GM19193 (cell line): ENCODE results near the gene PRG2.

Experiments
- POLR2A ChIP-seq: IDR thresholded peaks from 4 replicates; pipeline ENCODE4 v1.6.1; 2011; ENCODE audit not compliant: insufficient read depth, insufficient read length; ENCODE audit errors: extremely low read depth

PRG2 gene

DNA sequence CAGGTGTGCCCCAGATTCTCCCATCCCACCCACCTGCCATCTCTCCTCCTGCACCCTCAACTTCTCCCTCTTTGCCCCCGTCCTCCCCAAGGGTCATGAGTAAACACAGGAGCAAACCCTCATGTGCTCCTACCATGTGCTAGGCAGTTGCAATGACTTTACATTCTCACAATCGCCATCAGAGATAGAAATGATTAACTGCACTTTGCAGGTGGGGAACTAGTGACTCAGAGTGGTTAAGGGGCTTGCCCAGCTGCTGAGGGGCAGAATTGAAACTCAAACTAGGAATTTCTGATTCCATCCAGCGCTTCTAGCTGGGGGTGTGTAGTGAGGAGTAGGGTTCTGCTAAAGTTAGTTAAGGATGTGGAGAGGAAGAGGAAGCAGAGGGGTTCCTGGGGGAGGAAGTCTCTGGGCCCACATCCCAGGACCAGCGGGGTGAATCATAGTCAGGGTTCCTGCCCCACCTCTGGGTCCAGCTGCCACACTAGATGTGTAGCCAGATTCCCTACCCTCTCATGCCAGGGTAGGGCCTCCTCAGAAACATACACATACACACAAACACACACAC, 16.0 kb upstream of the PRG2 start:
- TF ChIP-seq POLR2A: peak; percentile 22

DNA sequence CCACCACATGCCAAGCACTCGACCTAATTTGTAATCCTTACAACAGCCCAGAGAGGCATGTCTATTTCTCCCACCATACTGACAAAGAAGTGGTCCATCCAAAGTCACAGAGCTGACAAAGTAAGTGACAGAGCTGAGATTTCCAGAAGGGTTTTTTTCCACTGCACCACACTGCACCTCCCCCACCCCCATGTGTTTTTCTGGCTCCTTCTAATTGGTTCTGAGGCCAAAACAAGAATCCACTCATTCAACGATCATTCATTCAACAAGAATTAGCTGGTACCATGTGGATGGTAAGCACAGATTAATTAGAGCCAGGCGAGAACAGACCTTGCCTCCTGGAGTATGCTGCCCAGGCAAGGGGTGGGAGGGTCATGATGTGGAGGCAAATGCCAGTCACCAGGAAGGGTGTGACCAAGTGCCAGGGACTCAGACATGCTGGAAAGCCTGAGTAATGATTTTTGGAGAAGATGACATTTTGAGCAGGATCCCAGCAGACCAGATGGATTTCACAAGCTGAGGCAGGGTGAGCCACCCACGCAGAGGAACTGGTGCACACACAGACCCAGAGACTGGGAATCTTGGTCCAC, 14.9 kb upstream of the PRG2 start:
- TF ChIP-seq POLR2A: no peak

DNA sequence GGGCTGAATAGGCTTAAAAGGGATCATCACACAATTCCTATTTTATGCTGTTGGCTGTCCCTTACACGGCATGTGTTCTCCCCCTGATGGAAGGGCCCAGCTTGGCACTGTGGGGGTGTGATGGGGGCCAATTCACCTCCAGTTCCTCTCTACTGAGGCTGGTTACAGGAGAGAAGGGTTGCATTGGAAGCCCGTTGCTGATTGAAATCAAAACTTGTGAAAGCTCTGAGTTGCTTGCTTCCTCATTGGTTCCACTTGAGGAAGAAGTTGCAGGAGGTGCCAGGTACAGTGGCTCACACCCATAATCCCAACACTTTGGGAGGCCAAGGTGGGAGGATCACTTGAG, 13.3 kb upstream of the PRG2 start:
- no peak for TF ChIP-seq POLR2A

DNA sequence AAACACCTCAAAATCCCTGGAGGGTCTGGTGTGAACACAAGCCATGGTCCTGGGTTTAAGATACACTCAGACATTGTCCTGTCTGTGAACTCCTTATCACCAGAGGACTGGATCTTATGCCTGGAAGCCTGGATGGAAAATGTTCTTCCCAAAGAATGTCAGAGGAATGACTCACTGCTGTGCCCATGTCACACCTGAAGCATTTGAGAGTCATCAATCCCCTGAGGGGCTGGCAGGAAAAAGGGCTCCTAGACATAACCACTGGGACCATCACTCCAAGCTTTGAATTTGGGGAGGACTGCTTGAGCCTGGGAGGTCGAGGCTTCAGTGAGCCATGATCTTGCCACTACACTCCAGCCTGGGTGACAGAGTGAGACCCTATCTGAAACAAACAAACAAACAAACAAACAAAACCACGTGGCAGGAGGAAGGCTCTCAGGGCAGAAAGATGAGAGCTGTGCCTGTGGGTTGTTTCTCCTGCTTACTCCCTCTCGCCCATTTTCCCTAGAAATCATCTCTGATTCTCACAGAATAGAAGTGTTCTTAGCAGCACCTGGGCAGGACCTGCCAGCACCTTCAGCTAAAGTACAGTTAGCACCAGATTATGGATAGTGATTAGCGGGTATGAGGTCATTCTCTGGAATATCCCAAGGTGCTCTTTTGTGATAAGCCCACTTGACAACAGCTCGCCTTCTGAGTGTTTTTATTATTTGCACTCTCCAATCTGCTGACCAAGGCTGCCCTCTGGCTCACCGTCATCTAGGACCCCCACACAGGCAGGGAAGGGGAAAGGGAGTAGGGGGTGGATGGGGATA, 11.9 kb upstream of the PRG2 start:
- no peak for TF ChIP-seq POLR2A

DNA sequence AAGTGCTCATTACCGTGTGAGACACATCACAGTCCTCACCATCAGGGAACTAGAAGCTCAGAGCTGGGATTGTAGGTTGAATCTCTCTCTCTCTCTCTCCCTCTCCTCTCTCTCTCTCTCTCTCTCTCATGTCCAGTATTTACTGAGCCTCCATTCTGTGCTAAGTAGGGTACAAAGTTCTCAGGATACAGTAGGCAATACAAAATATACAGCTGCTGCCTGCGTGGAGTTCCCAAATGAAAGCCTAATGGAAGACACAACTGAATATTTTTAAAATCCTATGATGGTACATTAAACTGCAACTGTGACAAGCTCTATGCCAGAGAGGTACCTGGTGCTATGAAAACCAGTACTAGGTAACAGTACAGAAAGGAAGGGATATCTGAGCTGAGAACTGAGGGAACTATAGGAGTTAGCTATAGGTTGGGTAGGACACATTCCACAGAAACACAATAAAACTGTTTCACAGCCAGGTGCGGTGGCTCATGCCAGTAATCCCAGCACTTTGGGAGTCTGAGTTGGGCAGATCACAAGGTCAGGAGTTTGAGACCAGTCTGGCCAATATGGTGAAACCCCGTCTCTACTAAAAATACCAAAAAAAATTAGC, 9.6 kb upstream of the PRG2 start:
- no peak for TF ChIP-seq POLR2A

DNA sequence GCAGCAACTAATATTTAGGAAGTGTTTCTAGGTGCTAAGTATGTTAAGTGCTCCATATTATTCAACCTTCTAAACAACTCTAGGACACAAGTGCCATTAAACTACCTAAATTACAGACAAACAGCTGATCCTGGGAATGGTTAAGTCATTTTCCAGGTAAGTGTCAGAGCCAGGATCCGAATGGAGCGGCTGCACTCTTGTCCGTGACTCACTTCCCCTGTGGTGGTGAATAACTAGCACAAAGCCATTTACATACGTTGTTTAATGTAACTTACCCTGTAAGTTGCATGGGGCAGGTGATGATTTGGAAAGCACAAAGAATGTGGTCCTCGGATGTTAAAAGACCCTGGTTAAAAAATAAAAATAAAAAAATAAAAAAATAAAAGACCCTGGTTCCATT, 8.8 kb upstream of the PRG2 start:
- no peak for TF ChIP-seq POLR2A

DNA sequence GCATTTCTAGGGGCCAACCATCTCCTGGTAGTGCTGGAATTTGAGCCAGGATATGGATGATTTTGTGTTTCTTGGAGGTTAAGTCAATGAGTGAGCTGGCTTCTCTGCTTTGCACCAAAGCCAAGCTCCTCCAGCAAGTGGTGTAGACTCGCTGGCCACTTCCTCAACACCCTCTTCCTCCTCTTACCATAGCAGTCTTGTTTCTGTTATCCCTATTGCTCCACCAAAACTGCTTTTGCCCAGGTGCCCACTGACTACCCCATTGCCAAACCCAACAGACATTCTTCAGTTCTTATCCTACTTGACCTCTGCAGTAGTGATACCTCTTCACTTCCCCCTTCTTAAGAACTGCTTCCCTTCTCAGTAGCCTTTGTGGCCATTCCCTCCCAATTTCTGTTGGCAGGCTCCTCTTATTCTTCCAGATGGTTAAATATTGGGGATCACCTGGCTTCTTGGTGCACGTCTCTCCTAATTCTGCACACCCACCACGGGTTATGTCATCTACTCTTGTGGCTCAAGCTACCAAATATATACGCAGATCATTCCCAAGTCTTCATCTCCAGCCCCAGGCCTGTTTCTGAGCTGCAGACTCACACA, 7.0 kb upstream of the PRG2 start:
- no peak for TF ChIP-seq POLR2A

DNA sequence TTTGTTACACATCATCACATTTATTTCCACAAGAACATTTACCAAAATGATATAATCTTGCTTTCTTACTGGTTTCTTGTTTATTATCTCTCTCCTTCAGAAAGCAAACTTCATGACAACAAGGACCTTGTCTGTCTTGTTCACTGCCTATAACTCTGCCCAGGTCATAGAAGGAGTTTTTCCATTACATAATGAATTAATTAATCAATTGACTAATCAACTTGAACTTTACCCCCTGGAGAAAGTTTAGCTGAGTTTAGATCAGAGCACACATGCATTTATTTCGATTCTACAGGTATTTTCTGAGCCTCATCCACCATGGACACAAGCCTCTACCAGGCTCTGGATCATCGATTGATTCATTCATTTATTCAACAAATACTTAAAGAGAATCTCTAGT, 6.3 kb upstream of the PRG2 start:
- no peak for TF ChIP-seq POLR2A

DNA sequence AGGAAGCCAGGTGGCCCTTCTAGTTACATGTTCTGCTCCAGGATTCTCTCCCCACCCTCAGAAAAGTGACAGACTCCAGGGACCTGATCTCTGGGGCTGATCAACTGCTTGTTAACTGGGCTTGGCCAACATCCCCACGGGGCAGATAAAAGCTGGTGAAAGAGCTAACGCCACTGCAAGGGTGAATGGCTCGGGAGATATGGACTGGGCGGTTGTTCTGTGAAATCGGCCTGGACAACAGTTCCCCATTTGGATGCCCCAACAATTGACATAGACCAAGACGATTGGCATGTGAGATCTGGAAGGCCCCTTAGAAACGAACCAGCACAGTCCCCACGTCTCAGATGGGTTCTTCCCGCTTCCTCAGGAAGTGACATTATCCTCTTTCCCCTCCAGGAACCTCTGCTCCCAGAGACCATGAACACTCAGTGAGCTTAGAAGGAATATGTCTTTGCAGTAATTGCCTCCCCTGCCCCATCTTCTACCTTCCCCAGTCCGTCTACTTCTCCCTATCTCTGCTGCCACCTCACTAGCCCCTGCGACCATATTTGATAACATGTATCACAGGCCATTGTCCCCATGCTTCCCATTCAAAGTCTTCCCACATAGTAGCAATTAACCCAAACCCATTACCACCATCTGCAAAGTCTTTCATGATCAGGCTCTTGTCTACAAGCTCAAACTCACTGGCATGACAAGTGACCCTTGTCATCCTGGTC, 5.6 kb upstream of the PRG2 start:
- TF ChIP-seq POLR2A: no peak

DNA sequence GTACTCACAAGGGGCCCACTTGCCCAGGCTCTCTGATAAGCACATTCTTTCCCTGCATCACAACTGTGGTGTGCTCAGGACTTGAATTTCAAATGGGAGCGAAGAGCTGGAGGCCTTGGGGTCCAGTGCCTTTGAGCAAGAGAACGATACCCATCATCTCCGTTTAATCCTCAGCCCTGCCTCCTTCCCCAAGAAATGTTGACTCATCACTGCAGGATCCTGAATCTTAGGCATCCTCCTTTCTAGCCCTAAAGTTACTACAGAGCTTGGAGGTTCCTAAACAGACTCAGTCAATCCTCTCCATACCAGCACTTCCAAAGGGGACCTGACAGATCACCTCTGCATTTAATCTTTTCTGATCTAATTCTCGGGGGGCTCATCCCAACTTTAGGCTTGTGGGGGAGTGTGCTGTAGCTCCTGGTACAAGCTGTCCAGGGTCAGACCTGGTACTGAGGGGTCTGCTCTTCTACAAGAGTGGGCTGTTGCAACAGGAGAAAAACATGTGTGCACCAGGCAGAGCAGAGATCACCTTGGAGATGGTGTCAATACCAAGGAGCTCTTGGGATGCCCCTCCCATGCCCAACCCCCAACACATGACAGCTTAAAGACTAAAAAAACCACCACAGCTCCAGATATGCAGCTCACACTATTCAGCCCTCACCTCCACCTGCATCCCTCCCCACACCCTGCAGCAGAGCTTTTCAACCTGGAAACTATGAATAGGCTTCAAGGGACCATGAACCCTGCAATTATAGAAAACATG, 3.9 kb upstream of the PRG2 start:
- TF ChIP-seq POLR2A: no peak

DNA sequence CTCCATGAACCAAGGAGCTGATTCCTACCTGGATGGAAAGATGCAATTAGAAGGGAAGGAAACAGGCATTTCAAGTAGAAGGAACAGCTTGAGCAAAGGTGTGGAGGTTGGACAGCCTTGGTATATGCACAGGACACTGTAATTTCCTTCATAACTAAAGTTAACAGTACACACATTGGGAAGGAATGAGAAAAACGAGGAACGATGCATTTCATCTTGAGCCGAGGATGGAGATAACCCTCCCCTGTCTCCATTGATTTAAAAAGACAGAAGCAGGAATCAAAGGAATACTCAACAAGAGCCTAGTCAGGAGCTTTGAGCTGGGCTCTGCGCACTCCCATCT, 2.3 kb upstream of the PRG2 start:
- no peak for TF ChIP-seq POLR2A

DNA sequence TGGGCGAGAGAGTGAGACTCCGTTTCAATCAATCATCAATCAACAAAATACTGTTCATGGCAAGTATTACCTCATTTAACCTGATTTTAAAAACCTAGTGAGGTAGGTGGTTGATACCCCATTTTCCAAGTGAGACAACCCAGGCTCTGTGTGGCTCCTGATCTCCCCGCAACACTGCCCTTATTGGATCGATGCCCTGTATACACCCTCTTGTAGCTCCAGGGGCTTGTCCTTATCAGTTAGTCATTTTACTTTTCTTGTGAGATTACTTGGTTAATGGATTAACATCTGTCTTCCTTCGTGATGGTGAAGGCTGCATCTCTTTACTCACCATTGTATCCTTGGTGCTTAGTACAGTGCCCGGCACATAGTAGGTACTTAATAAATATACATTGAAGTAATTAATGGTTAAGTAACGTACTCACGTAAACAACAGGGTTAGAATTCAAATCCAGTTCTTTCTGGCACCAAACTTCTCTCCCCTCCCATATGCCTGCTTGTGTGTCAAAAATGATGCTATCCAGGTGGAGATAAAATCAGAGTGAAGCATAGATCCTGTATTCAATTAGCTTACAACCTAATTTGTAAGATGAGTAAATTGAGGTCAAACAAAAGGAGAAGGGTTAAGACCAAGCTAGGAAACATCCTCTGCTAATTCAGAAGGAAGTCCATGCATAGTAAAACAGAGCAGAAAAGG, 1.8 kb upstream of the PRG2 start:
- TF ChIP-seq POLR2A: no peak

DNA sequence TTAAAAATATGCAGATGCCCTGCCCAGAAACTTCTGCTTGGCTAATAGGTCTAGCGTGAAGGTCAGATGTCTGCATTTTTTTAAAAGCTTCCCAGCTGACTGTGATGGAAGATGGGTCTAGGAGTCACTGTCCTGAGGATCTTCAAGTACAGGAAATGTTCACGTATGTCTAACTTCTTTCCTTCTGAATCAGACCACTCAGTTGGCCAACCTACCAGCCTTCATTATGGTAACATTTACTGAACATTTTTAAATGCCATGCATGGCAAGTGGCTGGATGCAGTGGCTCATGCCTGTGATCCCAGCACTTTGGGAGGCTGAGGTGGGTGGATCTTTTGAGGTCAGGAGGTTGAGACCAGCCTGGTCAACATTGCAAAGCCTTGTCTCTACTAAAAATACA, 1.1 kb upstream of the PRG2 start:
- TF ChIP-seq POLR2A: no peak

DNA sequence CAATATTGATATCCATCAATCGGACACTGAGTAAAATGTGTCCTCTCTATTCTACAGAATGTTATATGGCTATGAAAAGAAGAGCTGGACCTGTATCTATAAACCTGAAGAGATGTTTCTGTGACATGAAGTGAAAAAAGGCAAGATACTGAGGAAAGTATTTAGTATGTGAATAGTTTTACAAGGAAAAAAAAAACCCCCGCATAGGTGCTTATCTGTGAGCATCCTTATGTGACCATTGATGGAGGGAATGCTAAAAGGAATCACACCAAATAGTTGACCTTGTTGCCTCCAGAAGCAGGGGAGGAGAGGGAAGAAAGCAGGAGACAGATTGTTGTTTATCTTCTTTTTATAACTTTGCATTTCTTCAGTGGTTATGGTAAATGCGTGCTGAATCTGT, 661 bp upstream of the PRG2 start:
- no peak for TF ChIP-seq POLR2A
